ENCODE measurements around the gene ANAPC2.

- no peak for TF ChIP-seq CTCF (IDR thresholded peaks at IDR 0.05)
- no peak for TF ChIP-seq ZFX (IDR thresholded peaks at IDR 0.05; ENCODE audit: borderline replicate concordance)
These were observed 19.8 kb downstream of the ANAPC2 start for GRCh38 chr9:137168573-137168903.

Data from 22Rv1 (cell line).